Islet of Langerhans (tissue), 1 donor: ENCODE results near the gene ME1.
"Not testable (repeated sequence)": the region's sequence is repeated elsewhere in the genome, so short reads cannot be mapped to it uniquely, and the experiment has no call there.

Experiments
- FAIRE-seq: peaks from one replicate; lab custom pipeline; 2011; peaks lifted over from hg19 to GRCh38; lab: Jason Lieb, UNC

ME1 gene

GRCh38 chr6:83256719-83257118 lies 174.1 kb downstream of the ME1 start:
- FAIRE-seq: not testable (repeated sequence)

- no peak for FAIRE-seq
Observed at GRCh38 chr6:83252719-83253118, 178.1 kb downstream of the ME1 start.

- FAIRE-seq: peak; percentile 86
Observed at GRCh38 chr6:83250235-83250634, 180.6 kb downstream of the ME1 start.

- FAIRE-seq: no peak
Observed at GRCh38 chr6:83247471-83247870, 183.4 kb downstream of the ME1 start.

- no peak for FAIRE-seq
Observed at GRCh38 chr6:83231146-83231545, 199.7 kb downstream of the ME1 start.

GRCh38 chr6:83226517-83226916 lies 204.3 kb downstream of the ME1 start:
- FAIRE-seq: peak; percentile 21

GRCh38 chr6:83221889-83222479 lies 208.9 kb downstream of the ME1 start:
- FAIRE-seq: peak; percentile 97

- FAIRE-seq: no peak
Observed at GRCh38 chr6:83221276-83221675, 209.6 kb downstream of the ME1 start.

- FAIRE-seq: no peak
Observed at GRCh38 chr6:83220121-83220520, 210.7 kb downstream of the ME1 start.

GRCh38 chr6:83218646-83219045 lies 212.2 kb downstream of the ME1 start:
- FAIRE-seq: no peak

GRCh38 chr6:83216806-83217205 lies 214.0 kb downstream of the ME1 start:
- FAIRE-seq: no peak

- FAIRE-seq: peak; percentile 72
Observed at GRCh38 chr6:83215131-83216047, 215.5 kb downstream of the ME1 start.

- no peak for FAIRE-seq
Observed at GRCh38 chr6:83202031-83202430, 228.8 kb downstream of the ME1 start.

GRCh38 chr6:83199863-83200225 lies 231.0 kb downstream of the ME1 start:
- no peak for FAIRE-seq

GRCh38 chr6:83199173-83199862 lies 231.5 kb downstream of the ME1 start:
- FAIRE-seq: no peak

- FAIRE-seq: no peak
Observed at GRCh38 chr6:83198486-83199172, 232.2 kb downstream of the ME1 start.

- no peak for FAIRE-seq
Observed at GRCh38 chr6:83193747-83194566, 236.9 kb downstream of the ME1 start.

GRCh38 chr6:83192871-83193746 lies 237.7 kb downstream of the ME1 start, which contains the start of the genes PGM3 and RWDD2A:
Gene PGM3, minus strand, starts transcription at chr6:83193265. Its CDS starts 2,253 bp downstream, at chr6:83191012.
Gene RWDD2A, plus strand, starts transcription at chr6:83193357. Its CDS starts 1,095 bp downstream, at chr6:83194452.
- no peak for FAIRE-seq

- FAIRE-seq: no peak
Observed at GRCh38 chr6:83192456-83192855, 238.4 kb downstream of the ME1 start.

GRCh38 chr6:83191974-83192373 lies 238.9 kb downstream of the ME1 start:
- not testable (repeated sequence) for FAIRE-seq
